ENCODE measurements around the gene NINL. TPM values are rescaled to one million over a fixed set of nuclear protein-coding genes. Genes with fewer than 3 reads are reported as not detected.

NINL gene
- total RNA-seq, 1 donor from 2014 or later, result 10.1 TPM

DNA sequence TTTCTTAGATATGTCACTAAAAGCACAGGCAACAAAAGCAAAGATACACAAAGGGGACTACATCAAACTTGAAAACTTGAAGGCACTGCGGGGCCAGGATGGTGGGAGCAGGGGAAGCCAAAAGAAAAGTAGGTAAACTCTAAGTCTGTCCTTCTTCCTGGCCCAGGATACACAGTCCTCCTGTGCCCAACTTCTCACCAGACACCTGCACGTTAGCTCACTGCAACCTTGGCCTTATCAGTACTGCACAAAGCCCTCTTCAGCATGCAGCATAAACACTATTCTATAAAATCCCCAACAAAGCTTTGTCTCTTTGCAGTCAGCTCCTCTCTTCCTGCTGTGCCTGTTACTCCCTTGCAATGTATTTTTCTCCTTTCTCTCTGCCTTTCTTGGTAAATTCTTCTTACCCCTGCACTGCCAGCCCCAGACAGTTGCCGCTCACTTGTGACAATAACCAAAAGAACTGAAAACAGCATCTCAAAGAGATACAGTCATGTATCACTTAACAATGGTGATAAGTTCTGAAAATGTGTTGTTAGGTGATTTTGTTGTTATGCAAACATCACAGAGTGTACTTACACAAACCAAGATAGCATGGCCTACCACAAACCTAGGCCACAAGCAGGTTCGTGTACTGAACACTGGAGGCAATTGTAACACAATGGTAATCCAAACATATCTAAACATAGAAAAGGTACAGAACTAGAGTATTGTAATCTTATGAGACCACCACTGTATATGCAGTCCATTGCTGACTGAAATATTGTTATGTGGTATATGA, 51.2 kb downstream of the NINL start:
- no peak for DNase-seq (ENCODE audit: low read depth, low spot score)

- DNase-seq (ENCODE audit: low read depth, low spot score), result no peak
Observed at GRCh38 chr20:25532971-25533391, 52.4 kb downstream of the NINL start.

GRCh38 chr20:25532015-25532751, 53.1 kb downstream of the NINL start:
- DNase-seq (ENCODE audit: low read depth, low spot score), result no peak

- DNase-seq (ENCODE audit: low read depth, low spot score), result no peak
Observed at GRCh38 chr20:25529295-25529951, 55.9 kb downstream of the NINL start.

DNA sequence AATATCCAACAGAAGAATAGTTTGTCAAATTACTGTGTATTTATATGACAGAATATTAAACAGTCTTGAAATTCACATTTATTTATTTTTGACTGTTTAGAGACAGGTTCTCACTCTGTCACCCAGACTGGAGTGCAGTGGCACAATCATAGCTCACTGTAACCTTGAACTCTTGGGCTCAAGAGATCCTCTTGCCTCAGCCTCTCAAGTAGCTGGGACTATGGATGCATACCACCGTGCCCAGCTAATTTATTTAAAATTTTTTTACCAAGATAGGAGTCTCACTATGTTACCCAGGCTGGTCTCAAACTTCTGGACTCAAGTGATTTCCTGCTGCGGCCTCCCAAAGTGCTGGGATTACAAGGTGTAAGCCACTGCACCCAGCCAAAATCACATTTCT, 57.4 kb downstream of the NINL start:
- no peak for DNase-seq (ENCODE audit: low read depth, low spot score)

DNA sequence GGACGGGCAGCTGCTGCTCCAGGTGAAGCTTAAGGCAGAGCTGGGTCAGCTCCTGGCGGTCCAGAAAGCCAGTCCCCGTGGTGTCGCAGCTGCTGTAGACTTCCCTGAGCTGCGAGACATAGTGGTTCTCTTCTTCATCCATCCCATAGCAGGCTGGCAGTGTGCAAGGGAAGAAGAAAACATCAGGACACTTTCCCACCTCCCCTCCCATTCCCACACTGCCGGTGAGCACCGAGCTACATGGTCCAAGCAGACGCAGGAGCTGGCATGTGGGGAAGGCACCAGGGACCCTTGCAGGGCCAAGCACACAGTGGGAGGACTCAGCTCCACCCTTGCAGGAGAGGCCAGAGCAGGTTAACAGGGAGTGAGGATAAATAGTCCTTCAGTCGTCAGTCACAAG, 58.9 kb downstream of the NINL start:
- no peak for DNase-seq (ENCODE audit: low read depth, low spot score)

DNA sequence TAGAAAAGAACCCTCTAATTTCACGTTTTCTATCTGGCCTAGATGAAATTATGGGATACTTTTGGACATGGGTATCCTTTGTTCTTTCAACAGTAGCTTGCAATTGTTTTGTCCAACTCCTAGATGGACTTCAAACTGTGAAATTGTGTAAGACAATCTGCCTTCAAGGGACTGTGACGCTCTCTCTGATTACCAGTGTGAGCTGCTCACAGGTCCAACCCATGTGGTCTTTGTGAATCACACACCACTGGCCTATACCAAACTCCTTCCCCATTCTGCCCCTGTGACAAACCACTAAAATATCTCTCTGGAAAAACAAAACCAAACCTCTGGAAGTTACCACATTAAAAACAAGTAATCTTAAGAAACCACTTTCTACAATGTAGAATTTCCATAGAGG, 59.5 kb downstream of the NINL start:
- no peak for DNase-seq (ENCODE audit: low read depth, low spot score)

DNA sequence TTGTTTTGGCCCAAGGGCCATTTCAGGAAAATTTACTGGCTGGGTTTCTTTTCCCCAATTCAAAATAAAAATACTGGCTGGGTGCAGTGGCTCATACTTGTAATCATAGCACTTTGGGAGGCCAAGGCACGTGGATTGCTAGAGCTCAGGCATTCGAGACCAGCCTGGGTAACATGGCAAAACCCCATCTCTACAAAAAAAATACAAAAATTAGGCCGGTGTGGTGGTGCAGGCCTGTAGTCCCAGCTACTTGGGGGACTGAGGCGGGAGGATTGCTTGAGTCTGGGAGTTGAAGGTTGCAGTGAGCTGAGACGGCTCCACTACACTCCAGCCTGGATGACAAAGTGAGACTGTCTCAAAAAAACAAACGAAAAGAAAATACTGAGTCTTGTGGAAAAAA, 60.0 kb downstream of the NINL start:
- no peak for DNase-seq (ENCODE audit: low read depth, low spot score)

GRCh38 chr20:25521382-25521781, 63.9 kb downstream of the NINL start:
- no peak for DNase-seq (ENCODE audit: low read depth, low spot score)

- no peak for DNase-seq (ENCODE audit: low read depth, low spot score)
Observed at GRCh38 chr20:25517124-25517523, 68.2 kb downstream of the NINL start.

DNA sequence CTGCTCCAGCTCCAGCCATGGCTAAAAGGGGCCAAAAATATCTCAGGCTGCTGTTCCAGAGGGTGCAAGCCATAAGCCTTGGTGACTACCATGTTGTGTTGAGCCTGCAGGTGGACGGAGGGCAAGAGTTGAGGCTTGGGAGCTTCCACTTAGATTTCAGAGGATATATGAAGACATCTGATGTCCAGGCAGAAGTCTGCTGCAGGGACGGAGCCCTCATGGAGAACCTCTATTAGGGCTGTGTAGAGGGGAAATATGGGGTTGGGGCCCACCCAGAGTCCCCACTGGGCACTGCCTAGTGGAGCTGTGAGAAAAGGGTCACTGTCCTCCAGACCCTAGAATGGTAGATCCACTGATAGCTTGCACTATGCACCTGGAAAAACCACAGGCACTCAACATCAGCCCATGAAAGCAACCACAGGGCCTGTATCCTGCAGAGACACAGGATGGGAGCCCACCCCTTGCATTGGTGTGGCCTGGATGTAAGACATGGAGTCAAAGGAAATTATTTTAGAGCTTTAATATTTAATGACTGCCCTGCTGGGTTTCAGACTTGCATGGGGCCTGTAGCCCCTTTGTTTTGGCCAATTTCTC, 70.5 kb downstream of the NINL start:
- no peak for DNase-seq (ENCODE audit: low read depth, low spot score)

DNA sequence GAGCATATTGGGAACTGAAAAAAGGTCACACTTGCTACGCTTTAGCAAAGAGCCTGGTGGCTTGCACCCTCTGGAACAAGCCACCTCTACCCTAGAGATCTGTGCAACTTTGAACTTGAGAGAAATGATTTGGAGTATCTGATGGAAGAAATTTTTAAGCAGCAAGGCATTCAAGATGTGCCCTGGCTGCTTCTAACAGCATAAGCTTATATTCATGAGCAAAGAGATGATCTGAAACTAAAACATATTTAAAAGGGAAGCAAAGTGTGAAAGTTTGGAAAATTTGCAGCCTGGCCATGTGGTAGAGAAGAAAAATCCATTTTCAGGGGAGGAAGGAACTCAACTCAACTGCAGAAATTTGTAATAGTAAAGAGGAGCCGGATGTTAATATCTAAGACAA, 71.1 kb downstream of the NINL start:
- no peak for DNase-seq (ENCODE audit: low read depth, low spot score)

GRCh38 chr20:25512709-25513108, 72.6 kb downstream of the NINL start:
- DNase-seq (ENCODE audit: low read depth, low spot score), result no peak

- DNase-seq (ENCODE audit: low read depth, low spot score), result no peak
Observed at GRCh38 chr20:25511183-25511582, 74.1 kb downstream of the NINL start.

- no peak for DNase-seq (ENCODE audit: low read depth, low spot score)
Observed at GRCh38 chr20:25510721-25511120, 74.6 kb downstream of the NINL start.

DNA sequence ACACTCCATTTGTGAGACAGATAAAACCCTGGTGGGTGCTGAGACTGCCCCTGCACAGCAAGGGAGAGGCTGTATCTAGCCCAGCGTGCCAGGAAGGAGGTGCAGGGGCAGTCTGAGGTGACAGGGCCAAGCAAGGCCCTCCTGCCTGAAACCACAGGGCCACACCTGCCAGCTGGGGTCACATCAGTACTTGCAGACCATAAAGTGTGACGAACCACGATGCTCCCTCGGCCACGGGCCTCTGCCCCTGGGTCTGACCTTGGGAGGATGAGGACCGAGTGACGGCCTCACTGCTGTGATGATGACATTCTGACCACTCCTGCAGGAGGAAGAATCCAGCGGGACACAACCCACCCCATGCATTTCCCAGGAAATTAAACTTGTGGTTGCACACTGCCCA, 75.1 kb downstream of the NINL start:
- no peak for DNase-seq (ENCODE audit: low read depth, low spot score)

DNA sequence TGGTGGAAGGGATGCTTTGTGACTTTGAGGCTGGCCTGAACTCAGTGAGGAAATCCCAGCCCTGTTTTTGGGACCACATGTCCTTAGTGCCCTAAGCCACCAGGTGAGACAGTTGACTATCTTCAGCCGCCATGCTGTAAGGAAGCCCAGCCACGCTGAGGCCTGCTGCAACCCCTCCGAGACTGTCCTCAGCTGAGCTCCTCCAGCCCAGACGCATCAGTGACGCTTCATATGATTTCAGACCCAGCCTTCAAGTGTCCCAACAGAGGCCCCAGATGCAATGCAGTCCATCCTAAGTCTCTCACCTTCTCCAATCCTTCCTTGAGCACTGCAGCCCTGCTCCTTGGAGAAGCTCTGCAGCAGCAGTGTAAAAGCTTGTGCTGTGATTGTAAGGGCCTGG, 76.2 kb downstream of the NINL start:
- no peak for DNase-seq (ENCODE audit: low read depth, low spot score)

- peak; percentile 41 for DNase-seq (ENCODE audit: low read depth, low spot score)
Observed at GRCh38 chr20:25508083-25508770, 77.1 kb downstream of the NINL start.

GRCh38 chr20:25507385-25508082, 77.8 kb downstream of the NINL start:
- no peak for DNase-seq (ENCODE audit: low read depth, low spot score)

- no peak for DNase-seq (ENCODE audit: low read depth, low spot score)
Observed at GRCh38 chr20:25504366-25505135, 80.8 kb downstream of the NINL start.
